Activated gamma-delta T cell treated with anti-CD3 and anti-CD28 coated beads, Interleukin-2, amount 50 U/mL, for 16 hours (primary cell): Measurements from ENCODE around the gene ARL4C.

Experiments used
- DNase-seq: peaks from one replicate; pipeline ENCODE4 v3.0.0-alpha.2; 2020; ENCODE audit warnings: low read depth

ARL4C gene, protein sequence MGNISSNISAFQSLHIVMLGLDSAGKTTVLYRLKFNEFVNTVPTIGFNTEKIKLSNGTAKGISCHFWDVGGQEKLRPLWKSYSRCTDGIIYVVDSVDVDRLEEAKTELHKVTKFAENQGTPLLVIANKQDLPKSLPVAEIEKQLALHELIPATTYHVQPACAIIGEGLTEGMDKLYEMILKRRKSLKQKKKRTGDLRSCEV

GRCh38 chr2:234496835-234497593 lies at the start of gene ARL4C:
TSS of gene ARL4C (minus strand) at chr2:234497081. CDS start at chr2:234496586, 495 bp downstream.
- peak; percentile 49 for DNase-seq

- peak; percentile 66 for DNase-seq
These were observed 48.1 kb upstream of the ARL4C start for GRCh38 chr2:234544659-234545611.

GRCh38 chr2:234542742-234543141 lies 45.9 kb upstream of the ARL4C start:
- DNase-seq = no peak

- DNase-seq = no peak
These were observed 41.0 kb upstream of the ARL4C start for GRCh38 chr2:234537929-234538328.

- no peak for DNase-seq
These were observed 39.5 kb upstream of the ARL4C start for GRCh38 chr2:234536178-234536965.

- DNase-seq = no peak
These were observed 38.6 kb upstream of the ARL4C start for GRCh38 chr2:234535464-234535863.

DNA sequence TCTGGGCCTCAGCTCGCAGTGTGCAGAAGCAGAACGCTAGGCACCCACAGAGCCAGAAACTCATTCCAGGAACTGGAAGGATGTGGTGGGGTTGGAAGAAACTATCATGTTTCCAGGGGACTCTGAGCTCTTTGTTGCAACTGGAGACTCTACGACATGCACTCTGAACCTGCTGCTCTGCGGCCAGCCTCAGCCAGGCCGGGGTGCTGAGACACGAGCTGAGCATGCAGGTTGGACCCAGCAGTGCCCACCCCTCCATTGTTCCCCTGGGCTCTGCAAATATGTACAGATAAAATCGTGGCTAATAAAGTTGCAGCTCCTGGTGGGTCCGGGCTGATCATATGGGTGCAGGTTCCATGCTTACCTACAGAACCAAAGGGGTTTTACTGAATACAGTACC lies 37.6 kb upstream of the ARL4C start:
- no peak for DNase-seq

- DNase-seq = no peak
These were observed 36.7 kb upstream of the ARL4C start for GRCh38 chr2:234533626-234534025.

DNA sequence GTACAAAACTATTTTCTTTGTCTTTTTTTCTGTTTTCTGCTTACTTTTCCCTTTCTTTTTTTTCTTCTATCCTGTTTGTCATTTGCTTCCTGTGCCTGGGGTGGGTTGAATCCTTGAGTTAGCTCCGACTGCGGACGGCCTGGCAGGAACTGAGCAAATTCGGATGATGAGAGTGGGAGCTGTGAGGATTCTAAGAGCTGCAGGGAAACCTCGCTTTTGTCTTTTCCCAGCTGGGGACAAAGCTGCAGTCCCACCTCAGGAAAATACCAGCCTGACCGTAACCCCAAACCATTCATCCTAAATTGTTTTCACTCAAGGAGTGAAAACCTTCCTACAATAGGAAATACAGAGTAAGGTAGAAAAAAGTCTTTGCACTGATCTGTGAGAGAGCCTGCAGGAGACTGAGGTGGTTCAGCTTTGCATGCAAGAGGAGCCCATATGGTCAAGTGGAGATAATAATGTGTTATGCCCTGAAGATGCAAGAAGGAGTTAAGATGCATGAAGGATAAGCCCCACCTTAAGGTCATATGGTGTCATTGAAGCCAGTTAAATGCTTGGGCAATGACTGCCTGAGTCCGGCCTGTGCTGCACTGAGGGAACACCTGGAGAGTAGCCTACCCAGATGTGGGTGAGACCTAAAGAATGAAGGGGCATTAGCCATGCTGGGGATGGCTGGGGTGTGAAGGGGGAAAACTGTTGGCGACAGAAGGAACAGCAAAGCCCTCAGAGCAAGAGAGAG lies 31.7 kb upstream of the ARL4C start:
- DNase-seq = no peak

DNA sequence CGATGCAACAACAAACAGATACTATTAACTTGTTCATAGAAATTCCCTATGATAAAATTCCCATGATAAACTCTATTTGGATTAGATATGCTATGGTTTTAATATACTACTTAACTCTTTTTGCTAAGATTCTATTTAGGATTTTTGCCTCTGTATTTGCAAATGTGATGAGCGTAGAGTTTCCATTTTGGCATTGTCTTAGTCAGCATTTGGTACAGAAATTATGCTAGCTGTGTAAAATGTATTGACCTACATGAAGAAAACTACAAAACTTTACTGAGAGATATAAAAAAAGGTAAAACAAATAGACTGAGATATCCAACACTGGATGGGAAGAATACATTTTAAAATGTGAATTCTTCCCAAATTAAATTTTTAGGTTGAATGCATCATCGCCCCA lies 29.8 kb upstream of the ARL4C start:
- no peak for DNase-seq

DNA sequence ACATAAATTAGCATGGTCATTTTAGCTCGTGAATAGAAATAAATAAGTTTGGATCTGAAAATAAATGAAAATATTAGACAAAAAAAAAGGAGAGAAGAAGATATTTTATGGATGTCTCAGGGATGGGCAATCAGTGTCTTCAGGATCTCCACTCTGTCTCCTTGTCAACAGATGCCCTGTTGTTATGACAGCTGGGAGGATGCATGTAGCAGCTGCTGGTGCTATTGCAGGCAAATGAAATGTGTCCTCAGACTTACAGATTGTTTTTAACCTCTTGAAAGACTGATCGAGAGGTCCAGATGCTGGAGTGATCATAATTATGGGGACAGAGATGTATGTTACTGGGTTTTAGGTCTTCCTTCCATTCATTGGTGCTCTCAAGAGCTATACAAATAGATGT lies 24.7 kb upstream of the ARL4C start:
- no peak for DNase-seq

DNA sequence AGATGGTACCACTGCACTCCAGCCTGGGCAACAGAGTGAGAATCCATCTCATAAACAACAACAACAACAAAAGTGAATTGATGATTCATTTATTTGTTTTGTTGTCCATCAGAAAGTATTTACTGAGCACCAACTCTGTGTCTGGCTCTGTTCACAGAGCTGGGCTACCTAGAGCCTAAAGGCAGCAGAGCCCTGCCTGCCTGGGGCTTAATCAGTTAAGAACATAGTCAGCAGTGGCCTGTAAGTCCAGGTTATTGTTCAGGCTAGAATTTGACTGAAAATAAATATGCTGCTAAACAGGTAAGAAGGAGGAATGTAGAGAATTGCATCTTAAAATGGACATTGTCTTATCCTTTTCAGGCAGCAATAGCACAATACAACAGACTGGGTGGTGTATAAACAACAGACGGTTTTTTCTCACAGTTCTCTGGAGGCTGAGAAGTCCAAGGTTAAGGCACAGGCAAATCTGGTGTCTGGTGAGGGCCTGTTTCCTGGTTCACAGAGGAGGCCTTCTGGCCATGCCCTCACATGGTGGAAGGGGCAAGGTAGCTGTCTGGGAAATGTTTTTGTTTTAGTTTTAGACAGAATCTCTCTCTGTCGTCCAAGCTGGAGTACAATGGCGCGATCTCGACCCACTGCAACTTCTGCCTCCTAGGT lies 22.2 kb upstream of the ARL4C start:
- no peak for DNase-seq

GRCh38 chr2:234517971-234518370 lies 21.1 kb upstream of the ARL4C start:
- no peak for DNase-seq

DNA sequence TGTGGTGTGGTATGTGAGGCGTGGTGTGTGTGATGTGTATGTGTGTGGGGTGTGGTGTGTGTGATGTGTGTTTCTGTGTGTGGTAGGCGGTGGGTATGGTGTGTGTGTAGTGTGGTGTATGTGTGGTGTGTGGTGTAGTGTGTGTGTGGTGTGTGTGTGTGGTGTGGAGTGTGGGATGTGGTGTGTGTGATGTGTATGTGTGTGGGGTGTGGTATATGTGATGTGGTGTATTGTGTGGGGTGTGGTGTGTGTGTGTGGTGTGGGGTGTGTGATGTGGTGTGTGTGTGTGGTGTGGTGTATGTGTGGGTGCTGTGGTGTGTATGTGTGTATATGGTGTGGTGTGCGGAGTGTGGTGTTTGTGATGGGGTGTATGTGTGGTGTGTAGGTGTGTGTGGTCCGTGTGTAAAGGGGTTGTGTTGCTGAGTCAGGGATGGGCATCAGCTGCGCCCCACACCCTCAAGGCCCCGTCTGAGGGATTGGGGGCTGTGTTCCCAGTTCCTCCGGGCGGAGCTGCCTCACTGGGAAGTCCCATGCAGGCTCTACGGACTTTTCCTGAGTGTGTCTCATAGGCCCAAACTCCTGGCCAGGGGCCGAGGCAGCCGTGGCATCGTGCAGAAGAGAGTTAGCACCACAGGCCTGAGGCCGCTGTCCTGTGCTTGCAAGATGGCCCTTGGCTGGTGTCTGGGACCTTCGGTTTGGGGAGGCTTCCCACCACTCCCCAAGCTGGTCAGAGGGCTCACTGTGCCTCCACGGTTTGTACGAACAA lies 18.2 kb upstream of the ARL4C start:
- DNase-seq = no peak

DNA sequence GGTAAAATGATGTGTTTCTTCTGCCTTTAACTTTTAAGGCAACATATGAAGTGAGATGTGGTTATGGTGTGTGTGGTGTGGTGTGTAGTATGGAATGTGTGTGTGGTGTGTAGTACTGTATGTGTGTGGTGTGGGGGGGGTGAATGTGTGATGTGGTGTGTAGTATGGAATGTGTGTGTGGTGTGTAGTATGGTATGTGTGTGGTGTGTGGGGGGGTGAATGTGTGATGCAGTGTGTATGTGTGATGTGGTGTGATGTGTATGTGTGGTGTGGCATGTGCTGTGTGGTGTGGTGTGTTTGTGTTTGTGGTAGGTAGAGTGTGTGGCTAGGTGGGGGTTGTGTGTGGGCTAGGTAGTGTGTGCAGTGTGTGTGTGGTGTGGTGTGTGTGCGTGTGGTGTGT lies 17.2 kb upstream of the ARL4C start:
- DNase-seq = no peak

DNA sequence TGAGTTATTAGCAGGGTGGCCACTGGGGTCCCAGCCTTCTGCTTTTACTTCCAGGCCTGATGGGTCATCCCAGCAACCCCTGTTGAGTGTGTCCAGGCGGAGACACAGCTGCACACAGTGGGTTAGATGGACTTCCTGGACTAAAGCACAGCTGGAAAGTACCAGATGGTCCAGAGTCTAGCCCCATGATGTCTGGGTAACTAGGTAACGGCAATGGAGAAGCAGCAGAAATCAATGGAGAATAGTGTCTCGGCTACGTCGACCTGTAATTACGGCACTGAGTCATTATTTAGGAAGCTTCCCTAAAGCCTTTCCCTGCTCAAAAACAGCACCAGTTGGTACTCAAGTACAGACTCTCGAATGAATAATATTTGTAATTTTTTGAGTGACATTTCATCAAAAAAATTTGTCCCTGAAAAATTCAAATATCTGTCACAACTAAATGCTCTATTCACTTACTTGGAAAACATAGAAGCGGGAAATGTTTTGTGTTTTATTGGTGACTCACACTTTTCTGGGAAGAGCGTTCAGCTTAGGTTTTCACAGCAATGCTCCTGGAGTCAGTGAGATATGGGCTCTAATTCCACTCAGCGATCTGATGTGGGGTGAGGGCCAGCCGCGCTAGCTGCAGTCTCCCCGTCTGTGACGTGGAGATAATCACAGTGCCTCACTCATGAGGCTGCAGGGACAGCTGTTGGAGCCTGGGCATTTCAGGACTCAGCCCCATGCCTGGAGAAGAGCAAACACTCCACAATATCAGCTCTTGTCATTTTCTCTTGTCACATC lies 16.2 kb upstream of the ARL4C start:
- DNase-seq = no peak

- DNase-seq = no peak
These were observed 6.0 kb upstream of the ARL4C start for GRCh38 chr2:234502919-234503285.

DNA sequence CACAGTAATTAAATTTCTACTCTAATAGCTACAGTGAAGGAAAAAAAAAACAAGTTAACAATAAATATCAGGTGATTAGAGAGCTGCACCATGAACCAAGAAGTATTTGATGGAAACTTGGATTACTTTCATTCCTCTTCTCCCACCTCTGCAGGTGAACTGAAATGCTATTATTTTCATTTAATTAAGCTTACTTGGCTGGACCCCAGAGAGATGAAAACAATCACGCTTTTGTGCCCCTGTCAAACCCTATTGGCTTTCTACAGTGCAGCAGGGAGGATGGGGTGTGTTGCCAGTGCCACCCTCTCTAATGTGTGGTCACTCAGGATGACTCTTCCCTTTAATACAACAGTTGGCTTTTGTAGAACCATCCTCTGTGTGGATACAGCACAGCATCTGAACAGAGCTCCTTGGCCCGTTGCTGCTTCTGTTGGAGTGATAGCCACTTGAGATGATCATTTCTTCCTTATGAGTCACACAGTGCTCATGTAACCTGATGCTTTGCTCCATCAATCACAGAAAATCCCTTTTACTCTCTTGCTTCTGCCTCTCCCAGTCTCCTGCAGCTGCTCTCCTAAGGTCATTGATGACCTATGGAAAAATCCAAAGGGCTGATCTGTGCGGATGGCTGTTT lies 5.5 kb upstream of the ARL4C start:
- no peak for DNase-seq
